ENCODE results near the gene TSBP1. TPM values are rescaled to one million over a fixed set of nuclear protein-coding genes. Genes with fewer than 3 reads are reported as not detected.

The TSBP1 gene, protein sequence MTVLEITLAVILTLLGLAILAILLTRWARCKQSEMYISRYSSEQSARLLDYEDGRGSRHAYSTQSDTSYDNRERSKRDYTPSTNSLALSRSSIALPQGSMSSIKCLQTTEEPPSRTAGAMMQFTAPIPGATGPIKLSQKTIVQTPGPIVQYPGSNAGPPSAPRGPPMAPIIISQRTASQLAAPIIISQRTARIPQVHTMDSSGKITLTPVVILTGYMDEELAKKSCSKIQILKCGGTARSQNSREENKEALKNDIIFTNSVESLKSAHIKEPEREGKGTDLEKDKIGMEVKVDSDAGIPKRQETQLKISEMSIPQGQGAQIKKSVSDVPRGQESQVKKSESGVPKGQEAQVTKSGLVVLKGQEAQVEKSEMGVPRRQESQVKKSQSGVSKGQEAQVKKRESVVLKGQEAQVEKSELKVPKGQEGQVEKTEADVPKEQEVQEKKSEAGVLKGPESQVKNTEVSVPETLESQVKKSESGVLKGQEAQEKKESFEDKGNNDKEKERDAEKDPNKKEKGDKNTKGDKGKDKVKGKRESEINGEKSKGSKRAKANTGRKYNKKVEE
- total RNA-seq: not detected

DNA sequence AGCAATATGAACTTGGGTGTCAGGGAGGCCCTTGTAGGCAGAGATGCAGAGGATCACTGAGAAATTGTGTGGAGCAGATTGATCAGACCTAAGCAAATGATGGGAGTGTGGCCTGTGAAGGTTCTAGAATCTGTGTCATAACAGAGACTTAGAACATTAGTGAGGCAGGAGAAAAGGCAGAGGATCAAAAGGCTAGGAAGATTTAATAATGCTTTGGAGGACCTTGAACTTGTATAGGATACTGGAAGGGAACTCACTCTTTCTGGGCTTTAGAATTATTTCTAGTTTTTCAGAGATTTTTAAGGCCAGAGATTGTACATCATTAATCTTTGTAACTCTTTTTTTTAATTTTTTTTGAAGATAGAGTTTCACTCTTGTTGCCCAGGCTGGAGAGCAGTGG, at the start of gene TSBP1:
TSS of gene TSBP1 (minus strand) at position 101 of the 400 bp plus-strand sequence. CDS start 197 bp downstream, outside the sequence.
- Histone ChIP-seq H3K27me3 (no peaks in the 10 kb centered on the region), H3K27ac (no peak within 1 kb of the TSS), H3K9me3 (no peaks in the 10 kb centered on the region), H3K4me3 (no peak within 1 kb of the TSS), H3K4me1 (no peaks in the 10 kb centered on the region), H3K36me3 (no peaks in the 10 kb centered on the region)
- no peak for DNase-seq (ENCODE audit: low spot score in 2 of 2)
- TF ChIP-seq POLR2AphosphoS5 (IDR thresholded peaks at IDR 0.05): no peak

DNA sequence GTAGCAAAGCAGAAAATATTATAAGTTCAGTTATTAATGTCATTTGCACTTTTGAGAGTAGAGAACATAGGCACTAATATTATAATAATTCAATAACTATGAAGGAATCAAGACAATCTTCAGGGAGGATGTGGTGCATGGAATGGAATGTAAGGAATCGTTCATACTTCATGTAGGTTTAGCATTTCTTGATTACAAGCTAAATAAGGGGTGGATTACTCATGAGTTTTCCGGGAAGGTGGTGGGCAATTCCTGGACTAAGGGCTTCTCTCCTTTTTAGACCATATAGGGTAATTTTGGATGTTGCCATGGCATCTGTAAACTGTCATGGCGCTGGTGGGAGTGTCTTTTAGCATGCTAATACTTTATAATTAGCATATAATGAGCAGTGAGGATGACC, 44.3 kb upstream of the TSBP1 start:
- H3K4me3 ChIP-seq: no peak overlapping the region
- H3K27me3 ChIP-seq: peaks cover 47% of the 10 kb centered on the region
- no peak for DNase-seq (ENCODE audit: low spot score in 2 of 2)
- TF ChIP-seq POLR2A (IDR thresholded peaks at IDR 0.05): no peak
- TF ChIP-seq, protein P1, sequence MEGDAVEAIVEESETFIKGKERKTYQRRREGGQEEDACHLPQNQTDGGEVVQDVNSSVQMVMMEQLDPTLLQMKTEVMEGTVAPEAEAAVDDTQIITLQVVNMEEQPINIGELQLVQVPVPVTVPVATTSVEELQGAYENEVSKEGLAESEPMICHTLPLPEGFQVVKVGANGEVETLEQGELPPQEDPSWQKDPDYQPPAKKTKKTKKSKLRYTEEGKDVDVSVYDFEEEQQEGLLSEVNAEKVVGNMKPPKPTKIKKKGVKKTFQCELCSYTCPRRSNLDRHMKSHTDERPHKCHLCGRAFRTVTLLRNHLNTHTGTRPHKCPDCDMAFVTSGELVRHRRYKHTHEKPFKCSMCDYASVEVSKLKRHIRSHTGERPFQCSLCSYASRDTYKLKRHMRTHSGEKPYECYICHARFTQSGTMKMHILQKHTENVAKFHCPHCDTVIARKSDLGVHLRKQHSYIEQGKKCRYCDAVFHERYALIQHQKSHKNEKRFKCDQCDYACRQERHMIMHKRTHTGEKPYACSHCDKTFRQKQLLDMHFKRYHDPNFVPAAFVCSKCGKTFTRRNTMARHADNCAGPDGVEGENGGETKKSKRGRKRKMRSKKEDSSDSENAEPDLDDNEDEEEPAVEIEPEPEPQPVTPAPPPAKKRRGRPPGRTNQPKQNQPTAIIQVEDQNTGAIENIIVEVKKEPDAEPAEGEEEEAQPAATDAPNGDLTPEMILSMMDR (IDR thresholded peaks at IDR 0.05): no peak
- TF ChIP-seq POLR2AphosphoS5 (IDR thresholded peaks at IDR 0.05): no peak
- no peak for TF ChIP-seq EP300 (IDR thresholded peaks at IDR 0.05)
- H3K27ac ChIP-seq: no peak overlapping the region
- H3K36me3 ChIP-seq: no peaks in the 10 kb centered on the region
- H3K4me1 ChIP-seq: peaks cover 10% of the 10 kb centered on the region
- 78% methylated on average over 3 of the region's 3 CpGs for WGBS
- H3K9me3 ChIP-seq: no peaks in the 10 kb centered on the region

DNA sequence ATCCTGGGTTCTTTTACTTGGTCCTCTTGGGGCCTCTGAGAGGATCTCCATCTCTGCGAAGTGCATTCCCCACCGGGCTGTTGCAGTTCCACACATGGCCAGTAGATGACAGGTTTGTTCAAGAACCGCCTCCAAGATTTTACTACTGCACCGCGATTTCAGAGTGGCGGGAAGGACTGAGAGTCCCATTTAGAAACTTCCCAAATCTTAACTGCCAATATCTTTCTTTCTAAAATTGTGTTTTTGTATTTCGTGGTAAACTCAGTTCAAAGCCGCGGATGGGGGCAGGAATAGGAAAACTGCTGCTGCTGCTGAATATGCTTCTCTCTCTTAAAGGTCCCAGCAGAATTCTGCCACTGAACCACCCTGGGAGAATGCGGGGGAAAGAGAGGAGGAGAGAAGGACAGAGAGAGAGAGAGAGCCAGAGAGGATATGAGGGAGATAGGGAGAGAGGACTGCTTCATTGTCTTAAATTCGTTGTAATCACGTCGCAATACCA, 43.9 kb upstream of the TSBP1 start:
- DNase-seq (ENCODE audit: low spot score in 2 of 2): peak; percentile 83 to 84
- Histone ChIP-seq H3K4me1 (peaks cover 10% of the 10 kb centered on the region), H3K4me3 (no peak overlapping the region), H3K27ac (no peak overlapping the region), H3K27me3 (peaks cover 44% of the 10 kb centered on the region), H3K36me3 (no peaks in the 10 kb centered on the region), H3K9me3 (no peaks in the 10 kb centered on the region)
- 7% methylated on average over 13 of the region's 13 CpGs for WGBS
- TF ChIP-seq, protein P1 (IDR thresholded peaks at IDR 0.05): peak; percentile 93 to 98
- TF ChIP-seq POLR2AphosphoS5 (IDR thresholded peaks at IDR 0.05) (no peak), EP300 (IDR thresholded peaks at IDR 0.05) (no peak), POLR2A (IDR thresholded peaks at IDR 0.05) (no peak)

DNA sequence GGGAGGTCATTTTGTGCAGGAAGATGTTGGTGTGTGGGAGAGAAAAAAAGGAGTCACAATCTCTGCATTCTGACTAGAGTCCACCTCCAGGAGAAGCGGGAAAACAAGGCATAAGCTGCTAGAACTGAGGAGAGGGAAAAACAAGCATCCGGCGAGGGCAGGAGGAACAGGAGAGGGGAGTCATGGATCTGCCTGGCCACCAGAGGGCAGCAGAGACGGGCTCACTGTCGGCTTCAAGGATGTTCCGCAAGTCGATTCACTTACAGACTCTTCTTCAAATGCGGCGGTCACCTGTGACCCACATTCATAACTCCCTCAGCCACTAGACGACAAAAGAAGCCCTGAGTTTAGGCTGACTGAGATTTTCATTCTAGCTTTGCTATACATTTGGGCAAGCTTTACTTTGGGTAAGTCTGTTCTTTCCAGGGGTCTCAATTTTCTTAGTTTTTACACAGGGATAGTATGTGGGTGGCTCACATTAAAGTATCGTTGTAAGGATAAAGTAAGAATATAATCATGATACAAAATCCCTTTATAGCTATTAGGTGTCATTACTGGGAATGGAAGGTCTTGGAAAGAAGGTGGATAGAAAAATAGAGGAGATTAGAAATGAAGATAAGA, 41.8 kb upstream of the TSBP1 start:
- no peak for TF ChIP-seq POLR2A (IDR thresholded peaks at IDR 0.05)
- no peak for TF ChIP-seq EP300 (IDR thresholded peaks at IDR 0.05)
- TF ChIP-seq, protein P1 (IDR thresholded peaks at IDR 0.05): peak; percentile 91 to 92
- H3K27me3 ChIP-seq: peaks cover 51% of the 10 kb centered on the region

DNA sequence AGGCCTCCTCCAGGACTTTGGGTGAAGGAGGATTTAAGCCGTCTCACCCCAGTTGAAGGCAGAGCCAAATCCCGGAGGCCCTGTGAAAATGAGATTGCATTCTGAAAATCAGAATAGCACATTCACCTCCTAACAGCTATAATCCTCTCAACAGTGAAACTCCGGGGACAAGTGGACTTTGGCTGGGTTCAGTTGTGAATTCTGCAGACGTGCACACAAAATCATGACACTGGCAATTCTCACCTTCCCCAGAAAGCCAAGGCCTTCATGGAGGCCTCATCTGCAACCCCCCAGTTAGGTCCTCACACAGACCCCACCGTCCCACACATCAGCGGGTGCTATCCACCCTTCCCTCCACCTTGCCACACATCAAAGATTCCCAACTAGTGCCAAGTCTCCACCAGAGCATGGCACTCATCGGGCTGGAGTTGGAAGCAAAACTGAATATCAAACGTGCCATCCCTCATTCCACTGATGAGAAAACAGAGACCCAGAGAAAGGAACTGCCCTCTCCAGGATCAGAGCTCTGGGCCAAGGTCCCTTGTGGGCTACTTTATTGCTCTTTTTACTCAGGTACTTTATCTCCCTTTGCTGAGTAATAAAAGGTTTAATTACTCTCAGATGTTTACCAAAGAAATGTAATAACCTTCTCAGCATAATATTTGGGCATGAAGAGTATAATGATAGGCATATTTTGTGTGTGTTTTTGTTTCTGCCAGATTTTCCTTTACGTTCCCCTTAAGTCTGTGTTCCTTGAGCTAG, 40.0 kb upstream of the TSBP1 start:
- H3K27ac ChIP-seq: no peak overlapping the region
- WGBS: 78% methylated on average over 8 of the region's 9 CpGs

More for the DNA sequence above, 41.8 kb upstream of the TSBP1 start:
- Histone ChIP-seq H3K27ac (no peak overlapping the region), H3K9me3 (no peaks in the 10 kb centered on the region), H3K4me3 (no peak overlapping the region), H3K36me3 (no peaks in the 10 kb centered on the region), H3K4me1 (peaks cover 10% of the 10 kb centered on the region)
- peak; percentile 81 to 91 for DNase-seq (ENCODE audit: low spot score in 2 of 2)
- 5% methylated on average over 11 of the region's 11 CpGs for WGBS

More for the DNA sequence above, 40.0 kb upstream of the TSBP1 start:
- no peak overlapping the region for H3K4me3 ChIP-seq
- H3K9me3 ChIP-seq: no peaks in the 10 kb centered on the region
- H3K4me1 ChIP-seq: peaks cover 10% of the 10 kb centered on the region
- H3K27me3 ChIP-seq: peaks cover 58% of the 10 kb centered on the region
- H3K36me3 ChIP-seq: no peaks in the 10 kb centered on the region
- no peak for TF ChIP-seq EP300 (IDR thresholded peaks at IDR 0.05)
- TF ChIP-seq POLR2AphosphoS5 (IDR thresholded peaks at IDR 0.05): no peak
- TF ChIP-seq, protein P1 (IDR thresholded peaks at IDR 0.05): no peak
- no peak for TF ChIP-seq POLR2A (IDR thresholded peaks at IDR 0.05)
- DNase-seq (ENCODE audit: low spot score in 2 of 2): no peak

Data from suprapubic skin (tissue), 4 donors.